ENCODE measurements around the gene SLC39A1.

The SLC39A1 gene

GRCh38 chr1:153958961-153959260 is 4.4 kb downstream of the SLC39A1 start:
- Histone ChIP-seq H3K4me1 (ENCODE audit: control insufficient read depth, insufficient read depth, low read length) (peaks cover 46% of the 10 kb centered on the region), H3K27me3 (replicated peaks; ENCODE audit: control insufficient read depth, insufficient read depth, low read length) (no peaks in the 10 kb centered on the region), H3K9me3 (ENCODE audit: control insufficient read depth, low read length) (no peaks in the 10 kb centered on the region), H3K4me3 (ENCODE audit: low read length) (peak overlapping the region; percentile 94), H3K36me3 (ENCODE audit: control insufficient read depth, insufficient read depth, low read length, severe bottlenecking) (peaks cover 10% of the 10 kb centered on the region), H3K9ac (ENCODE audit: low read length) (peak overlapping the region; percentile 97)
- no peak for DNase-seq (ENCODE audit: low read depth)

- peak within 1 kb of the TSS; percentile 94 for H3K4me3 ChIP-seq (ENCODE audit: low read length)
- no peaks in the 10 kb centered on the region for H3K27me3 ChIP-seq (replicated peaks; ENCODE audit: control insufficient read depth, insufficient read depth, low read length)
- H3K9ac ChIP-seq (ENCODE audit: low read length) = peak within 1 kb of the TSS; percentile 97
- peak; percentile 99 for DNase-seq (ENCODE audit: low read depth)
- no peaks in the 10 kb centered on the region for H3K9me3 ChIP-seq (ENCODE audit: control insufficient read depth, low read length)
- peaks cover 13% of the 10 kb centered on the region for H3K36me3 ChIP-seq (ENCODE audit: control insufficient read depth, insufficient read depth, low read length, severe bottlenecking)
- peaks cover 44% of the 10 kb centered on the region for H3K4me1 ChIP-seq (ENCODE audit: control insufficient read depth, insufficient read depth, low read length)
Measured at GRCh38 chr1:153958111-153958960, 5.0 kb downstream of the SLC39A1 start, which contains the start of gene CRTC2. CRTC2 (minus strand) TSS chr1:153958612; CDS start chr1:153958497, 115 bp downstream.

GRCh38 chr1:153957744-153958110 is 5.6 kb downstream of the SLC39A1 start:
- peaks cover 40% of the 10 kb centered on the region for H3K4me1 ChIP-seq (ENCODE audit: control insufficient read depth, insufficient read depth, low read length)
- peak overlapping the region; percentile 94 for H3K4me3 ChIP-seq (ENCODE audit: low read length)
- no peaks in the 10 kb centered on the region for H3K27me3 ChIP-seq (replicated peaks; ENCODE audit: control insufficient read depth, insufficient read depth, low read length)
- peak; percentile 54 for DNase-seq (ENCODE audit: low read depth)
- peak overlapping the region; percentile 97 for H3K9ac ChIP-seq (ENCODE audit: low read length)
- H3K36me3 ChIP-seq (ENCODE audit: control insufficient read depth, insufficient read depth, low read length, severe bottlenecking) = peaks cover 16% of the 10 kb centered on the region
- no peaks in the 10 kb centered on the region for H3K9me3 ChIP-seq (ENCODE audit: control insufficient read depth, low read length)

GRCh38 chr1:153956997-153957715 is 6.2 kb downstream of the SLC39A1 start:
- H3K9ac ChIP-seq (ENCODE audit: low read length) = peak overlapping the region; percentile 97
- peaks cover 34% of the 10 kb centered on the region for H3K4me1 ChIP-seq (ENCODE audit: control insufficient read depth, insufficient read depth, low read length)
- no peaks in the 10 kb centered on the region for H3K27me3 ChIP-seq (replicated peaks; ENCODE audit: control insufficient read depth, insufficient read depth, low read length)
- H3K4me3 ChIP-seq (ENCODE audit: low read length) = peak overlapping the region; percentile 94
- H3K36me3 ChIP-seq (ENCODE audit: control insufficient read depth, insufficient read depth, low read length, severe bottlenecking) = peaks cover 22% of the 10 kb centered on the region
- DNase-seq (ENCODE audit: low read depth) = peak; percentile 4
- no peaks in the 10 kb centered on the region for H3K9me3 ChIP-seq (ENCODE audit: control insufficient read depth, low read length)

- no peak overlapping the region for H3K4me3 ChIP-seq (ENCODE audit: low read length)
- H3K36me3 ChIP-seq (ENCODE audit: control insufficient read depth, insufficient read depth, low read length, severe bottlenecking) = peaks cover 35% of the 10 kb centered on the region
Measured at GRCh38 chr1:153954826-153955225, 8.5 kb downstream of the SLC39A1 start.

GRCh38 chr1:153953859-153954365 is 9.4 kb downstream of the SLC39A1 start:
- H3K9me3 ChIP-seq (ENCODE audit: control insufficient read depth, low read length) = no peaks in the 10 kb centered on the region
- H3K36me3 ChIP-seq (ENCODE audit: control insufficient read depth, insufficient read depth, low read length, severe bottlenecking) = peaks cover 39% of the 10 kb centered on the region
- no peak overlapping the region for H3K4me3 ChIP-seq (ENCODE audit: low read length)
- peaks cover 22% of the 10 kb centered on the region for H3K4me1 ChIP-seq (ENCODE audit: control insufficient read depth, insufficient read depth, low read length)
- no peak for DNase-seq (ENCODE audit: low read depth)
- no peaks in the 10 kb centered on the region for H3K27me3 ChIP-seq (replicated peaks; ENCODE audit: control insufficient read depth, insufficient read depth, low read length)
- H3K9ac ChIP-seq (ENCODE audit: low read length) = no peak overlapping the region

More at GRCh38 chr1:153954826-153955225, 8.5 kb downstream of the SLC39A1 start:
- Histone ChIP-seq H3K27me3 (replicated peaks; ENCODE audit: control insufficient read depth, insufficient read depth, low read length) (no peaks in the 10 kb centered on the region), H3K9ac (ENCODE audit: low read length) (no peak overlapping the region), H3K9me3 (ENCODE audit: control insufficient read depth, low read length) (no peaks in the 10 kb centered on the region), H3K4me1 (ENCODE audit: control insufficient read depth, insufficient read depth, low read length) (peaks cover 25% of the 10 kb centered on the region)
- no peak for DNase-seq (ENCODE audit: low read depth)

- DNase-seq (ENCODE audit: low read depth) = no peak
- H3K4me3 ChIP-seq (ENCODE audit: low read length) = no peak overlapping the region
- H3K27me3 ChIP-seq (replicated peaks; ENCODE audit: control insufficient read depth, insufficient read depth, low read length) = no peaks in the 10 kb centered on the region
- H3K9ac ChIP-seq (ENCODE audit: low read length) = no peak overlapping the region
- peaks cover 18% of the 10 kb centered on the region for H3K4me1 ChIP-seq (ENCODE audit: control insufficient read depth, insufficient read depth, low read length)
- peaks cover 53% of the 10 kb centered on the region for H3K36me3 ChIP-seq (ENCODE audit: control insufficient read depth, insufficient read depth, low read length, severe bottlenecking)
- H3K9me3 ChIP-seq (ENCODE audit: control insufficient read depth, low read length) = no peaks in the 10 kb centered on the region
Measured at GRCh38 chr1:153951801-153952200, 11.5 kb downstream of the SLC39A1 start.

GRCh38 chr1:153951183-153951582 is 12.2 kb downstream of the SLC39A1 start:
- no peak for DNase-seq (ENCODE audit: low read depth)
- Histone ChIP-seq H3K4me1 (ENCODE audit: control insufficient read depth, insufficient read depth, low read length) (peaks cover 13% of the 10 kb centered on the region), H3K36me3 (ENCODE audit: control insufficient read depth, insufficient read depth, low read length, severe bottlenecking) (peaks cover 53% of the 10 kb centered on the region), H3K9me3 (ENCODE audit: control insufficient read depth, low read length) (no peaks in the 10 kb centered on the region), H3K9ac (ENCODE audit: low read length) (no peak overlapping the region), H3K27me3 (replicated peaks; ENCODE audit: control insufficient read depth, insufficient read depth, low read length) (no peaks in the 10 kb centered on the region), H3K4me3 (ENCODE audit: low read length) (no peak overlapping the region)

GRCh38 chr1:153946622-153947241 is 16.6 kb downstream of the SLC39A1 start, which contains the start of gene DENND4B:
DENND4B (minus strand) TSS chr1:153946718; CDS start chr1:153944374, 2,344 bp downstream.
- H3K9me3 ChIP-seq (ENCODE audit: control insufficient read depth, low read length) = no peaks in the 10 kb centered on the region
- peak within 1 kb of the TSS; percentile 88 for H3K9ac ChIP-seq (ENCODE audit: low read length)
- H3K4me3 ChIP-seq (ENCODE audit: low read length) = peak within 1 kb of the TSS; percentile 84
- no peaks in the 10 kb centered on the region for H3K27me3 ChIP-seq (replicated peaks; ENCODE audit: control insufficient read depth, insufficient read depth, low read length)
- peaks cover 40% of the 10 kb centered on the region for H3K36me3 ChIP-seq (ENCODE audit: control insufficient read depth, insufficient read depth, low read length, severe bottlenecking)
- peak; percentile 94 for DNase-seq (ENCODE audit: low read depth)
- H3K4me1 ChIP-seq (ENCODE audit: control insufficient read depth, insufficient read depth, low read length) = peaks cover 22% of the 10 kb centered on the region

- Histone ChIP-seq H3K4me1 (ENCODE audit: control insufficient read depth, insufficient read depth, low read length) (peaks cover 22% of the 10 kb centered on the region), H3K27me3 (replicated peaks; ENCODE audit: control insufficient read depth, insufficient read depth, low read length) (no peaks in the 10 kb centered on the region), H3K4me3 (ENCODE audit: low read length) (peak overlapping the region; percentile 84), H3K9me3 (ENCODE audit: control insufficient read depth, low read length) (no peaks in the 10 kb centered on the region), H3K9ac (ENCODE audit: low read length) (peak overlapping the region; percentile 88), H3K36me3 (ENCODE audit: control insufficient read depth, insufficient read depth, low read length, severe bottlenecking) (peaks cover 38% of the 10 kb centered on the region)
- DNase-seq (ENCODE audit: low read depth) = peak; percentile 86
Measured at GRCh38 chr1:153945795-153946621, 17.3 kb downstream of the SLC39A1 start.

Data from adipocyte (in vitro differentiated cells).